HG02870 (cell line): ENCODE data around the gene PRDM5.

Experiments
- ATAC-seq: cut with Tn5 transposase; IDR thresholded peaks from one replicate; pipeline ENCODE4 v1.9.1; 2021; ENCODE audit warnings: mild to moderate bottlenecking, moderate library complexity; ENCODE audit not compliant: unreplicated experiment

The PRDM5 gene

GRCh38 chr4:120922381-120923206, at the start of gene PRDM5:
Gene PRDM5, minus strand, starts transcription at chr4:120922726. Its CDS starts 118 bp downstream, at chr4:120922608.
- ATAC-seq: no peak

- ATAC-seq: no peak
Observed at GRCh38 chr4:120971884-120972283, 49.4 kb upstream of the PRDM5 start.

DNA sequence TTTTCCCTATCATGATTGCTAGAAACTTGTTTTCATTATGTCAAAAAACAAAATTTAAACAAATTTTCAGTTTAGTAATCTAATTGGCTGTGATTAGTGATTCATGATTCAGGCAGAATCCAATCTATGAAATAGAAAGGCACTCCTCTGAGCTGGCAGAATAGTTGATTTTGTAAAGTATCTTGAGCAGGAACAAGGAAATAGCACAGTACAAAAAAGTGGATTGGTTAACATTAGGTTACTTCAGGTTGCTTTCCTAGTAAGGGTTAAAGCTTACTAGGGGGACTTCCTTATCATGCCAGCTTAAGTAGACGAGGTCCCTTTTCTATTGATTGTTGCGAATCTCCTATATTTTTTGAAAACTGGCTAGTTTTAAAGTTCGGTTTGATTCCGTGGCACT, 43.4 kb upstream of the PRDM5 start:
- ATAC-seq: no peak

DNA sequence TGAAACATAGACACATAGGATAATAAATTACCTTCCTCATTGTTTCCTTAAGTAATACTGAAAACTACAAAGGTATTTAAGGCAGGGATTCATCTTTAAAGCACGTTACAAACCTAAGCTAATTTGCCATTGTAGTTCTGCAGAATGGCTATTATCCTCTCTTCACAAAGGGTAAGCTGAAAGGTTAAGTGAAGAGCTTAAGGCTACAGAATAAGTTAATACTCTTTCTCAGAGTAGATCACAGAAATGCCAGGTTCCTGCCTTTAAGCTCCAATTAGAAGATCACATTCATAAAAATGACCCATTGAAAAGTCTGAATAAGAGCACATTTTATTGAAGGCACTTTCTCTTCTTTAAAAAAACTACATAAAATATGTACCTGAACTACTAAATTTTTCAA, 42.1 kb upstream of the PRDM5 start:
- no peak for ATAC-seq

- no peak for ATAC-seq
Observed at GRCh38 chr4:120963449-120963848, 40.9 kb upstream of the PRDM5 start.

- no peak for ATAC-seq
Observed at GRCh38 chr4:120960656-120961267, 38.2 kb upstream of the PRDM5 start.

- ATAC-seq: no peak
Observed at GRCh38 chr4:120948382-120948781, 25.9 kb upstream of the PRDM5 start.

GRCh38 chr4:120942776-120943175, 20.2 kb upstream of the PRDM5 start:
- ATAC-seq: no peak

DNA sequence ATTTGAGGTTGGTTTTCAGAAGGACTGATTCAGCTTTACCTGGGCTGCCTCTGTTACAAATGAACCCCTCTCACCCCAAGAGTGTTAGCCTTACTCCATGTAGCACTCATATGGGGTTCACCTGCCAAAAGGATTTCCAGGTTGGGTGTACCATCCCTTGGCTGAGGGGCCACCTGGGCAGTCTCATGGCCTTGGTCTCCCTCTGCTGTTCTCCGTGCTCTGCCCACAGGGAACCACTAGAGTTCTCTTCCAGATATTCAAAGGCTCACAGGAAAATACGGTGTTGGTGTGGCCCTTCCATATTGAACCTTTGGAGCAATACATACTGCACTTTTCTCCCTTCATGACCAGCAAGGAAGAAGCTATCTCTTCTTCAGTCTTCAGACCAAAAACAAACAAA, 18.0 kb upstream of the PRDM5 start:
- no peak for ATAC-seq

- no peak for ATAC-seq
Observed at GRCh38 chr4:120939693-120940092, 17.2 kb upstream of the PRDM5 start.

- no peak for ATAC-seq
Observed at GRCh38 chr4:120929847-120930246, 7.3 kb upstream of the PRDM5 start.

DNA sequence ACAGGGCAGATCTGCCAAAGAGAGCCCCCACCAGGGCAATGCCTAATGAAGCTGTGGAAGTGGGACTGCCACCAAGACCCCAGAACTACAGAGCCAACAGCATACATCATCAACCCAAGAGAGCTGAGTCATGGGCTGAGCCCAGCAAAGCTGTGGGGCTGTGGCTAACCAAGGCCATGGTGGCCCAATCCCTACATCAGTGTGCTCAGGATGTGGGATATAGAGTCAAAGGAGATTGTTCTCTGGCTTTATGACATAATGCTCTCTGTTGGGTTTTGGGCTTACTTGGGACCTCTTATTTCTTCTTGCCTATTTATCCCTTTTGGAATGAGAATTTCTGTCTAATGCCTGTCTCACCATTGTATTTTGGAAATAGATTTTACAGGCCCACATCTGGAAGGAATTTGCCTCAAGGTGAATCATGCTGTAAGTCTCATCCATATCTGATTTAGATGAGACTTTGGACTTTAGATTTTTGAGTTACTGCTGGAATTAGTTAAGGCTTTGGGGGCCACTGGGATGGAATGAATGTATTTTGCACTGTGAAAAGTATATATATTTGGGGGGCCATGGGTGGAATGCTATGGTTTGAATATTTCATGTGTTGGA, 5.4 kb upstream of the PRDM5 start:
- no peak for ATAC-seq

DNA sequence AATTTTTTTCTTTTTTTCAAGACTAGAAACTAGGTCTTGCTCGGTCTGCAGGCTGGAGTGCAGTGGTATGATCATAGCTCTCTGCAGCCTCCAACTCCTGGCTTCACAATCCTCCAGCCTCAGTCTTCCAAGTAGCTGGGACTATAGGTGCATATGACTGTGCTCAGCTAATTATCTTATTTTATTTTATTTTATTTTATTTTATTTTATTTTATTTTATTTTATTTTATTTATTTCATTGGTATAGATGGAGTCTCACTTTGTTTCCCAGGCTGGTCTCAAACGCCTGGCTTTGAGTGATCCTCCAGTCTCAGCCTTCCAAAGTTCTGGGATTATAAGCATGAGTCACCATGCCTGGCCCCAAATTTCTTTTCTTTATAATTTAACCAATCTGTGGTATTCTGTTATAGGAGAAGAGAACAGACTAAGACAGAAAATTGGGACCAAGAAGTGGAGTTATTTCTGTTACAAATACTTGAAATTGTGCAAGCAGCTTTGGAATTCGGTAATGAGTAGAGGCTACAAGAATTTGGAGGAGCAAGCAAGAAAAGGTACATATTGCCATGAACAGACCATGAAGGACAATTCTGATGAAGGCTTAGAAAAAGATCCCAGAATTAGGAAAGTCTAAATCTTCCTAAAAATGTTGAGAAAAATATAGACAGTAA, 4.0 kb upstream of the PRDM5 start:
- no peak for ATAC-seq

DNA sequence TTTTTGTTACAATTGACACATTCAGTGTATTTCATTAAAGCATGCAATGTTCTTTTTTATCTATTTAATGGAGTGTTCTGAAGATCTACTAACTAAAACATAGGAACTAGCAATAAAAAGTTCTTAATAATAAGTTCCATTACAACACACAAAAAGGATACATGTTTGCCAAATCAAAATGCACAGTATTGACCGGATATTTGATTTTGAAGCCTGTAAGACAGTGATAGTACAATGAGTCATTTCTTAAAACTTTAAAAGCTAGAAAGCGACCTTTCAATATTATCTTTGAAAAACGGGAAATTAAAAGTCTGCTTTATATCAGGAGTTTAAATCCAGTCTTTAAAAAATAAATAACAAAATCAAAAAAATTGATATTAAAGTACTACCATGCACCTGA, 2.4 kb upstream of the PRDM5 start:
- no peak for ATAC-seq

- ATAC-seq: no peak
Observed at GRCh38 chr4:120923207-120923522, 639 bp upstream of the PRDM5 start.

DNA sequence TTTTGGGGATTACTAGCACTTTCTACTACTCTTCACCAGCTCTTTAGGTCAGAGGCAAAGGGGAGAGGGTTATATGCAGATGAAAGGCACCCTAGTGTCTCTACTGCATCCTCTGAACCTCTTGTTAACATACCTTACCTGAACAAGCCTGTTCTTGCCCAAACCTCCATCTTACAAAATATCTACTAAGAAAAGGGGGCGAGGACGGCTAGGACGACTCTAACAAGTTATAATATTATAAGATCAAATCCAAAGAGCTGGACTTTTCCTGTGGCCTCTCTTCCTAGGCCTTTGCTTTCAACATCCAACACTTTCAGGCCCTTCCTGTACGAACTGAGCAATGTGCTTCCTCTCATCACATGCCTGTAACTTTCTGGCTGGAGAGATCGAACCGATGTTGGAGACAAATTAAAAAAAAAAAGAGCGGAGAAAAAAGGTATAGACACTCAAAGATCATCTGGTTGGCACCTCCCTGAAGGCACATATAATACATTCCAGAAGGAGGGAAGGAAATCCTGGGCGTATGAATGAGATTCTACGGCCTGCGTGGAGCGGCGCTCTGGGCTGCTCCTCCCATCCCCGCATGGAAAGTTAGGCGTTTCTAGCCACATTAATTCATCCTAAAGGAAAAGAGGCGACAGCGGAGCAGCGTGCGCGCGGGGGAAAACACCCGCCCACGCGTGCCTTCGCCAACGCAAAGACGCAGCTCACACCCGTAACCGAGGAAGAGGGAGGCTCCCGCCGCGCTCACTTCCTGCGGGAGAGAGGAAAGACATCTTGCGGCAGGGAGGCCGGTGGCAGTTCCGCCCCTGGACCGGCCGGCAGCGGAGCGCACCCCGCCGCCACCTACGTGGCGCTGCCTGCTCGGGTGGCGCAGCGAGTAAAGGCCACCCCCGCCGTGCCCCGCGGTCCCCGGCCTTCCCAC, 808 bp downstream of the PRDM5 start:
- ATAC-seq: no peak

- no peak for ATAC-seq
Observed at GRCh38 chr4:120920666-120921065, 1.9 kb downstream of the PRDM5 start.

- no peak for ATAC-seq
Observed at GRCh38 chr4:120919358-120919757, 3.2 kb downstream of the PRDM5 start.

GRCh38 chr4:120918788-120919187, 3.7 kb downstream of the PRDM5 start:
- no peak for ATAC-seq

GRCh38 chr4:120918092-120918491, 4.4 kb downstream of the PRDM5 start:
- no peak for ATAC-seq

- no peak for ATAC-seq
Observed at GRCh38 chr4:120916937-120917336, 5.6 kb downstream of the PRDM5 start.
